ENCODE data around the gene DOCK10. TPM values are rescaled to one million over a fixed set of nuclear protein-coding genes. Genes with fewer than 3 reads are reported as not detected.

DOCK10 gene
- total RNA-seq: 100 to 1,000 TPM; 240 to 262 TPM

DNA sequence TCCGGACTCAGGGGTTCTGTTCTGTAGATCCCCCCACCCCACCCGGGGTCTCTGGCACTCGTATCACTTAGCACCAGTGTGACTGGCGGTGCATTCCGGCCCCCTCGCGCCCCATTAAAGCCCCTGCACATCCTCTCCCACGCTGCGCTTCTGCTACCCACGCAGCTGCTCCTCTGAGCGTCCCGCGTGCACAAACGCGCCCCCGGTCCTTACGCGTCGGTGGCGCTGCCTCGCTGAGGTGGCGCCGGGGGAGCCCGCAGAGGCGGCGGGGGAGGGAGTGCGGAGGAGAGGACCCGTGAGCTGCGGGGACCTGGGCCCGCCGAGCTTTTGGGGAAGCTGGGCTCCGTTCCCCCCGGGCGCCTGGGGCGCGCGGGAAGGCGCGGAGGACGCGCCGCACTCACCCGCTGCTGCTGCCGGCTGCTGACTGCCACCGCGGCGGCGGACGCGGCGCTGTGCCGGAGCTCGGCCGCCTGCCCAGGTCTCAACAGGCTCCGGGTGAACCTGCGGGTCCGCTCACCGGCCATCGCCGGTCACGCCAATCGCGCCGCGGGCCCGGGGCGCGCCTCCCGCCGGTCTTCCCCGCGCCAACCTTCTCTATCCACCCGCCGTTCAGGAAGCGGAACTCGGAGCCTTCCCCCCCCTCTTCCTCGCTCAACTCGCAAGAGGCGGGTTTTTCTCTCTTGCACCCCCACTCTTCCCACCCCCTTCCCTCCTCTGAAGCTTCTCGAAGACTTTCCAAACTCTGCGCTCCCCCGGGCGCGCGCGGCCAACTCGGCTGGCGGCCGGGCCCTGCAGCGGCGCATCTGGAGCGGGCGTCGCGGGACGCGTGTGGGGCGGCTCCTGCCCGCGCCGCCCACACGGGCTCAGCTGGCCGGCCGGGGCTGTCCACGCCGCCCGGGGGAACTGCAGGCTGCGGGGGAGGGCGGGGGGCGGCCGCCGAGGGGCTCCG, at the start of gene DOCK10:
Gene DOCK10, minus strand, starts transcription at position 618 of the 949 bp plus-strand sequence. Its CDS starts 94 bp downstream, at position 524.

DNA sequence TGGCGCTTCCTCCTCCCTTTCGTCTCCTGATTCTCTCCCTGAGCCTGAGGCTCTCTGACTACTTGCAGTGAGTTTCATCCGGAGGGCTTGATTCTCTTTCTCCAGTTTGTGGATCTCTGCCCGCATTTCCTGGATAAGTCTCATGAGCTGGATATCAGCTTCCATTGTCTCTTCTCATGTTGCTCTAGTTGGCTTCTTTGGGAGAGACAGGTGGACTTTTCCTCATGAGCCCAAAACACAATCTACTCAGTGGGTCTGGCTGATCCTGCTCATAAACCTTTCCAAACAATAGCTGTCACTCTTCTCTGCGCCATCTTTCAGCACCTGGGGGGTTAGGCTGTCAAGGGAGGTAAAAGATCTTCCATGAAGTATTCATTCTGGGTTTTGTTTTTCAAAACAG, 326.1 kb downstream of the DOCK10 start, which contains the start of gene CCDC195:
Gene CCDC195, minus strand, starts transcription at position 165 of the 400 bp plus-strand sequence. Its CDS starts 0 bp downstream, at position 165.

Small RNAs within 50 kb of the gene (microRNA-seq; reads per million reads assigned to microRNA genes)
- gene MIR4439 (ENCODE audit: borderline microRNAs expressed, borderline replicate concordance): not detected

Data from activated naive CD4-positive, alpha-beta T cell treated with anti-CD3 and anti-CD28 coated beads, Interleukin-2, amount 10 ng/mL, durations not matched to agents 5 hours and 36 hours (primary cell).